ENCODE results near the gene LYPD6.

The LYPD6 gene

GRCh38 chr2:149394864-149395263 is 64.5 kb downstream of the LYPD6 start:
- no peak for DNase-seq (ENCODE audit: low read depth, low spot score)
- no peak overlapping the region for H3K27ac ChIP-seq

GRCh38 chr2:149399934-149400615 is 69.7 kb downstream of the LYPD6 start:
- H3K27ac ChIP-seq = no peak overlapping the region
- DNase-seq (ENCODE audit: low read depth, low spot score) = no peak

GRCh38 chr2:149400997-149401396 is 70.6 kb downstream of the LYPD6 start:
- DNase-seq (ENCODE audit: low read depth, low spot score) = no peak
- H3K27ac ChIP-seq = no peak overlapping the region

- H3K27ac ChIP-seq = peak overlapping the region; percentile 81
- no peak for DNase-seq (ENCODE audit: low read depth, low spot score)
Observed at GRCh38 chr2:149409506-149409905, 79.1 kb downstream of the LYPD6 start.

- H3K27ac ChIP-seq = peak overlapping the region; percentile 81
- DNase-seq (ENCODE audit: low read depth, low spot score) = peak; percentile 98
Observed at GRCh38 chr2:149410701-149411484, 80.5 kb downstream of the LYPD6 start.

GRCh38 chr2:149413487-149413886 is 83.1 kb downstream of the LYPD6 start:
- no peak for DNase-seq (ENCODE audit: low read depth, low spot score)
- H3K27ac ChIP-seq = no peak overlapping the region

GRCh38 chr2:149415086-149415485 is 84.7 kb downstream of the LYPD6 start:
- H3K27ac ChIP-seq = no peak overlapping the region
- no peak for DNase-seq (ENCODE audit: low read depth, low spot score)

GRCh38 chr2:149418065-149418464 is 87.7 kb downstream of the LYPD6 start:
- no peak overlapping the region for H3K27ac ChIP-seq
- no peak for DNase-seq (ENCODE audit: low read depth, low spot score)

GRCh38 chr2:149420053-149420963 is 89.9 kb downstream of the LYPD6 start:
- H3K27ac ChIP-seq = no peak overlapping the region
- no peak for DNase-seq (ENCODE audit: low read depth, low spot score)

- peak overlapping the region; percentile 75 for H3K27ac ChIP-seq
- DNase-seq (ENCODE audit: low read depth, low spot score) = no peak
Observed at GRCh38 chr2:149421791-149422190, 91.4 kb downstream of the LYPD6 start.

GRCh38 chr2:149422337-149422990 is 92.1 kb downstream of the LYPD6 start:
- peak; percentile 18 for DNase-seq (ENCODE audit: low read depth, low spot score)

GRCh38 chr2:149422991-149423338 is 92.6 kb downstream of the LYPD6 start:
- H3K27ac ChIP-seq = peak overlapping the region; percentile 75
- DNase-seq (ENCODE audit: low read depth, low spot score) = no peak

More at GRCh38 chr2:149422337-149422990, 92.1 kb downstream of the LYPD6 start:
- peak overlapping the region; percentile 75 for H3K27ac ChIP-seq

GRCh38 chr2:149423630-149424029 is 93.2 kb downstream of the LYPD6 start:
- DNase-seq (ENCODE audit: low read depth, low spot score) = no peak
- H3K27ac ChIP-seq = no peak overlapping the region

GRCh38 chr2:149427387-149427786 is 97.0 kb downstream of the LYPD6 start:
- DNase-seq (ENCODE audit: low read depth, low spot score) = no peak

GRCh38 chr2:149428783-149429182 is 98.4 kb downstream of the LYPD6 start:
- H3K27ac ChIP-seq = no peak overlapping the region
- DNase-seq (ENCODE audit: low read depth, low spot score) = no peak

More at GRCh38 chr2:149427387-149427786, 97.0 kb downstream of the LYPD6 start:
- H3K27ac ChIP-seq = no peak overlapping the region

GRCh38 chr2:149430743-149431736 is 100.7 kb downstream of the LYPD6 start:
- no peak overlapping the region for H3K27ac ChIP-seq
- DNase-seq (ENCODE audit: low read depth, low spot score) = no peak

GRCh38 chr2:149438330-149438960 is 108.1 kb downstream of the LYPD6 start:
- H3K27ac ChIP-seq = no peak overlapping the region
- no peak for DNase-seq (ENCODE audit: low read depth, low spot score)

- no peak for DNase-seq (ENCODE audit: low read depth, low spot score)
- no peak overlapping the region for H3K27ac ChIP-seq
Observed at GRCh38 chr2:149441255-149441654, 110.9 kb downstream of the LYPD6 start.
